GM19397 (cell line): ENCODE results near the gene KSR2.

ENCODE experiments used
- ATAC-seq: cut with Tn5 transposase; IDR thresholded peaks from one replicate; pipeline ENCODE4 v1.9.1; 2021; ENCODE audit warnings: mild to moderate bottlenecking, moderate library complexity; ENCODE audit not compliant: unreplicated experiment

The KSR2 gene

GRCh38 chr12:117508468-117508867 is 460.3 kb downstream of the KSR2 start:
- ATAC-seq: no peak

DNA sequence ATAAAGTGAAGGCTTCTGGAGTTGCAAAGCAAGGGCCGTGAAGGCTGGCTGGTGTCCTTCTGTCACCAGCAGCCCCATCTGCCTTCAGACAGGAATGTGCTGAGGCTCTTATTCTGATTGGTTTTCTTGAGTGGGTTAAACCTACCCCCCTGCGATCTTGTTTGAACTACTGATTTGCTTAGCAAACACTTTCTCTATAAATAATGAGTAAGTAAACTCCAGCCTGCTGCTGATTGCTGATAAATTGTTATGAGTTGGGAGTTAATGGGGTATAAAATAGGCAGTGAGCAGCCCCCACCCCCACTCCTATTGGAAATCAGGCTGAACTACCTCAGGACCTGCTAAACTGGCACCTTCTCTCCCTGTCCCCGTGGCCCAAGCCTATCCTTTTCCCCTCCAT is 461.2 kb downstream of the KSR2 start:
- ATAC-seq: no peak

GRCh38 chr12:117506333-117506732 is 462.5 kb downstream of the KSR2 start:
- no peak for ATAC-seq

- no peak for ATAC-seq
Observed at GRCh38 chr12:117502633-117503032, 466.2 kb downstream of the KSR2 start.

- no peak for ATAC-seq
Observed at GRCh38 chr12:117502233-117502632, 466.6 kb downstream of the KSR2 start.

DNA sequence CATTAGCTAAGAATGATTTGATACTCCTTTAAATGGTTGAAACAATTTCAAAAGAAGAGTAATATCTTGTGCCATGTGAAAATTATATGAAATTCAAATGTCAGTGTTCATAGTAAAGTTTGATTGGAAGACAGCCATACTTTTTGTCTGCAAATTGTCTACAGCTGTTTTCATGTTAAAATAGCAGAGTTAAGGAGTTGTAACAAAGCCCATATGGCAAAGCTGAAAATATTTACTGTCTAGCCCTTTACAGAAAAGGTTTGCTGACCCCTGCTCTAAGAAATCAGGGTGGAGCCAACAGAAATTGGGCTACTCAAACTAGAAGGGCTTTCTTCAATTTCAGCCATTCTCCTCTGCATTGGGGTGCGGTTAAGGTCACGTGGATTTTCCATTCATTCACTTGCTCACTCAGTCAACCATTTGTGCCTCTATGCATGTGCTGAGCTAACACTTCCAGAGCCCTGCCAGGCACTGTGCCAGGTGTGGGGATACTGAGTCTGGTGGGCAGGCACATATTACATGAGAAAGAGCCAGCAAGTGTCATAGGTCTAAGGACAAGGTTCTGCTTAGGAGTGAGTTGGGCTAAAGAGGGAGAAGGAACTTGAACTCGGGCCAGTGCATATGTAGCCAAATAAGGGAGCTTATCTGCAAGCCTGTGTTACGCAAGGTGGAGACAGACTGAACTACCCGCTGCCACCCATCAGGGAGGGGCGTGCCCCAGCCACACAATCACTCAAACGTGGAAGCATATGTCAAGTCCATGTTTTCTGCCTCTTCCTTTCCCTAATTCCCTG is 467.5 kb downstream of the KSR2 start:
- ATAC-seq: no peak

GRCh38 chr12:117499759-117500485 is 468.9 kb downstream of the KSR2 start:
- no peak for ATAC-seq

- no peak for ATAC-seq
Observed at GRCh38 chr12:117498880-117499279, 469.9 kb downstream of the KSR2 start.

- ATAC-seq: no peak
Observed at GRCh38 chr12:117498256-117498655, 470.5 kb downstream of the KSR2 start.

DNA sequence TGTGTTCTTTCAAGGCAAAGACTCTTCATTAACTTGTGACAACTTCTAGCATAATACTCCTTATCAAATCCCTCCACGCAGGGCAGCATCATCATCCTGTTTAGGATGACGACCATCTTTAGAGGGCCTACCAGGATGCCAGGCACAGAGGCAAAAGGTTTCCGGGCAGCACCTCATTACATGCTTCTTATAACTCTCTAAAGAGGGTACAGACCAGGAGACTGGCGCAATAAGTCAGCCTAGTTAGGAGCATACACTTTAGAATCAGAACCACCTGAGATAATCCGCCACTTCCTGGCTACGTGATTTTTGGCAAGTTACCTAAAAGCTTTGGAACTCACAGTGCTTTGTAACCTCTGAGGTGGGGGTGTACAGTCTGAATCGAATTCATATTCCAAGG is 471.4 kb downstream of the KSR2 start:
- no peak for ATAC-seq

DNA sequence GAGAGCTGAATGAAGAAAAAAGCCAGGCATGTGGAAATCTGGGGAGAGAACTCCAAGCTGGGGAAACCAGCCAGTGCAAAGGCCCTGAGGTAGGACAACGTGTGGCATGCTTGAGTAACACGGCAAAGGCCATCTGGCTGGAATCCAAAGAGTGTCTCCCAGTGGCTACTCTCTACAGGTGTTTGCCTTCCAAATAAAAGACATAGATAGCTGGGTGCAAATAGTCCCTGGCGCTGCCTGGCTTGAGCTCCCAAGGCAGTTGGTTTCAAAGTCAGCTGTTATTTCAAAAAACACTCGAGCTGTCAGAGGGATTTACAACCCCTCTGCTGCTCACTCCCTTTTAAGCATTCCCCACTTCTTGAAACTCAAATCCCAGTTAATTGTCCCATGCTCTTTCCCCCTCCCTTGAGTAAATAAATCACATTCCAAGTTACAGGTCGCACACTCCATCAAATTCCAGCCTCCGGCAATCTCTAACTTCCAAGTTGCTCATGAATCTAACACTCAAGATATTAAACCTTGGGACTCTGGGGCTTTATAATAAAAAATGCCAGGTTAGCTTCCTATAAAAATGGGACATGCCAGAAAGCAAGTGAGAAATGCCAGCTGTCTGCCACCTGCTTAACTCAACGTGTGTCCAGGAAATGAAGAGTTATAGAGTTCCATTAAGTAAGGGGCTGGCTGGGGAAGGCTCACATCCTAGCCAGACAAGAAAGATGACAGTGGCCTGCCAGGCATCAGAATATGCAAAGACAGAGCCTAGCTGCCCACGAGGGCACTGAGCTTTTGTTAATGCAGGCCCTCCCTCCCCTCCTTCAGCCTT is 473.7 kb downstream of the KSR2 start:
- ATAC-seq: no peak

DNA sequence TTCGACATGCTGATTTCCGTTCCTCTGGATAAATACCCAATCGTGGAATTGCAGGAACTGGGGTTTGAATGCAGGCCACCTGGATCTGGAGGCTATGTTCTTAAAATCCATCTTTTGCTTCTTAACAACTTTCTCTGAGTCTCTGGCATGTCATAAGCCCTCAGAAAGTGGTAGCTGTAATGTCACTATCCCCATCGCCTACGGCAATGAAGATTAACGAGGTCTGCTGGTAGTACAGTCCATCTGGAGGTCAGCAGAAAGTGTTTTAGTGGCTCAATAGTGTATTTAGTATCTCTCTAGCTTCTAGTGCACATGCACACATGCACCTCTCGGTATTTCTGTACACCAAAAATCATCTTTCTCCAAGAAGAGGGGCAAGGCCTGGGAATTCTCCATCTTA is 477.1 kb downstream of the KSR2 start:
- ATAC-seq: no peak

- no peak for ATAC-seq
Observed at GRCh38 chr12:117490130-117490529, 478.7 kb downstream of the KSR2 start.

DNA sequence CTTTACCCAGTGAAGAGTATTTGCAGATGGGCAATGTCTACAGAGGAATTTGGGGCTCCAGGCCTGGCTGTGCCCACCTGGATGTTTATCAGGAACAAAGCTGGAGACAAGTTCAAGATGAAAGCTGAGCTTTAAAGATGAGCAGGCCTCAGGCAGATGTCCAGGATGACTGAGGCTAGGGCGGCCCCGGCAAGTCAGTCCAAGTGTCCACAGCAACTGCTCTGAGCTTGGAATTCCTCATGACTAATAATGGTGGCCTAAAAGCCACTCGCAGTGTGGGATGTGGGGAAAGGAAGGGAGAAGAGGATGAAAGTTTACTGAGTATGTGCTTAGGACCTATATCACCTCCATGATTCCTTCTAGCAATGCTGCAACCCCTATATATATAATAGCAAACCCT is 479.1 kb downstream of the KSR2 start:
- ATAC-seq: no peak

- ATAC-seq: no peak
Observed at GRCh38 chr12:117486840-117487659, 481.7 kb downstream of the KSR2 start.

- no peak for ATAC-seq
Observed at GRCh38 chr12:117485984-117486839, 482.6 kb downstream of the KSR2 start.

DNA sequence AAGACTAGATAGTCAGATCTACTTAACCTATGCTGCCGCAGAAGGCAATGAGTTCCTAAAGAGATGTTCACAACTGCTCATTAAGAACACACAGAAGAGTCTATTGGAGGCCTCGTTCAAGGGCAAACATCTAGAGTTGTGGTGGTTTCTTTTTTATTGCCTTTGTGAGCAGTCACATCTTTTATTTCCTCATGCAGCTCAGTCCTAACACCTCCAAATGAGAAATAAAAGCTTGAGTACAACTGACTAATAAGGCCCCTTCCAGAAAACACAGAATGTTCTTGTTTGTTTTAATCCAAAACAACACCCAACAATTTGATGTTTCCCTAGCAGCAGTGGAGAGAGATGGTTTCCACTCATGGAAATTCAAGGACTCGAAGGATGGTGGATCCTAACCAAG is 483.9 kb downstream of the KSR2 start:
- no peak for ATAC-seq

DNA sequence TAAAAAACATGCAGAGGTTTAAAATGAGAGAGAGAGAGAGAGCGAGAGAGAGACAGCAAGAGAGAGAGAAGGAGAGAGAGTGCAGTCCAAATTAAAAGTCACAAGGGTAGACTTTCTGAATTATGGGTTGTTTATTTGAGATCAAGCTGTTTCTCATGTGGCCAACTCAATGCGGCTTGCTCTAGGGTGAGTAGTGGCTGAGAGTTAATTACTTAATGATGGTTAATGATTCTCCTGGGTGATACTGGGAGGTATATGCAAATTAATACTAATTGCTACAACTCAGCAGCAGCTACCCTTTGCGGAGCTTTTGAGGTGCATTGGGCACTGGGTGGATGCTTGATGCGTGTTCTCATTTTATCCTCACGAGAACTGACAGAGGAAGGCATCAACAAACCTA is 485.3 kb downstream of the KSR2 start:
- ATAC-seq: no peak

DNA sequence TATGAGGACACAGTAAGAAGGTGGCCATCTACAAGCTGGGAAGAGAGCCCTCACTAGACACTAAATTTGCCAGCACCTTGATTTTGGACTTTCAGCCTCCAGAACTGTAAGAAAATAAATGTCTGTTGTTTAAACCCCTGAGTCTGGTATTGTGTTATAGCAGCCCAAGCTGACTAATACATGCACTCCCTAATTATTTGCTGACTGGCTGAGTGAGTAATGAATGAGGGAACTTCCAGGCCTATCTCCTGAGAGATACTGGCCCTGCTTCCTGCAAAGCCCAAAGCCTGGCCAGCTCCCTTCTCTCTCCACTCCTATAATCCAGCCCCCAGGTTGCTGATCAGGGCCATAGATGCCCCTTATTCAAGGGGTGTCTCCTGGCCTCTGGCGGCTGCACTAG is 487.3 kb downstream of the KSR2 start:
- no peak for ATAC-seq

GRCh38 chr12:117476341-117476740 is 492.4 kb downstream of the KSR2 start:
- ATAC-seq: no peak
